GM23248 (cell line): Measurements from ENCODE around the gene LYST. TPM values are rescaled to one million over a fixed set of nuclear protein-coding genes. Genes with fewer than 3 reads are reported as not detected.

Source experiments
- DNase-seq: peaks from one replicate; pipeline ENCODE4 v3.0.0-alpha.2; 2015
- H2AFZ ChIP-seq: fragments of 200-600 bp; sonication (generic); 2 replicates; pipeline ENCODE4 v1.6.1; 2016; ENCODE audit warnings: antibody characterized with exemption
- H3F3A ChIP-seq: fragments of 200-600 bp; sonication (generic); 2 replicates; pipeline ENCODE4 v1.6.1; 2016; ENCODE audit warnings: mild to moderate bottlenecking, antibody characterized with exemption, mixed run types; ENCODE audit not compliant: insufficient read depth
- H3K27ac ChIP-seq: fragments of 200-600 bp; sonication (generic); 2 replicates; pipeline ENCODE4 v1.5.1; 2016; ENCODE audit warnings: mild to moderate bottlenecking
- H3K27me3 ChIP-seq: fragments of 200-600 bp; sonication (generic); replicated peaks from 2 replicates; pipeline ENCODE4 v1.6.1; 2016; ENCODE audit warnings: mild to moderate bottlenecking; ENCODE audit not compliant: insufficient read depth
- H3K36me3 ChIP-seq: fragments of 200-600 bp; sonication (generic); 2 replicates; pipeline ENCODE4 v1.6.1; 2016; ENCODE audit warnings: low read depth, mild to moderate bottlenecking
- H3K4me1 ChIP-seq: fragments of 200-600 bp; sonication (generic); 2 replicates; pipeline ENCODE4 v1.6.1; 2016; ENCODE audit warnings: mild to moderate bottlenecking; ENCODE audit not compliant: insufficient read depth
- H3K4me2 ChIP-seq: fragments of 200-600 bp; sonication (generic); one replicate; pipeline ENCODE4 v1.6.1; 2016; ENCODE audit warnings: mild to moderate bottlenecking; ENCODE audit not compliant: unreplicated experiment
- H3K4me3 ChIP-seq: fragments of 200-600 bp; sonication (generic); 2 replicates; pipeline ENCODE4 v1.5.1; 2016; ENCODE audit warnings: mild to moderate bottlenecking
- H3K79me2 ChIP-seq: fragments of 200-600 bp; sonication (generic); 2 replicates; pipeline ENCODE4 v1.6.1; 2016; ENCODE audit warnings: mild to moderate bottlenecking; ENCODE audit not compliant: insufficient read depth
- H3K9ac ChIP-seq: fragments of 200-600 bp; sonication (generic); 2 replicates; pipeline ENCODE4 v1.6.1; 2016; ENCODE audit warnings: mild to moderate bottlenecking
- H3K9me2 ChIP-seq: fragments of 200-600 bp; sonication (generic); 2 replicates; pipeline ENCODE4 v1.6.1; 2016; ENCODE audit warnings: mixed run types, mild to moderate bottlenecking, moderate library complexity; ENCODE audit not compliant: insufficient read depth
- H3K9me3 ChIP-seq: fragments of 200-600 bp; sonication (generic); one replicate; pipeline ENCODE4 v1.6.1; 2017; ENCODE audit warnings: low read depth
- H4K20me1 ChIP-seq: fragments of 200-600 bp; sonication (generic); 2 replicates; pipeline ENCODE4 v1.6.0; 2016; ENCODE audit not compliant: insufficient read depth
- EZH2 ChIP-seq: fragments of 200-600 bp; sonication (generic); IDR thresholded peaks from 2 replicates; pipeline ENCODE4 v1.6.1; 2018; ENCODE audit warnings: antibody characterized with exemption, mild to moderate bottlenecking; ENCODE audit not compliant: insufficient read depth, poor library complexity, severe bottlenecking
- EZH2phosphoT487 ChIP-seq: fragments of 200-600 bp; sonication (generic); IDR thresholded peaks from 2 replicates; pipeline ENCODE4 v1.6.1; 2018; ENCODE audit warnings: antibody characterized with exemption, moderate library complexity, mild to moderate bottlenecking, low read depth; ENCODE audit not compliant: insufficient read depth
- WGBS, 2 experiments: methylation state at CpG; one replicate each; pipeline ENCODE4 v1.1.6; 2015 to 2017; ENCODE audit warnings: low lambda C conversion rate in 2 of 2, low coverage in 1 of 2; ENCODE audit errors: missing lambda C conversion rate in 2 of 2; 5-methylcytosine and 5-hydroxymethylcytosine counted together
- in situ Hi-C: fragments of 300-500 bp; cut with MboI; formaldehyde crosslinking; loops from 2 replicates; pipeline ENCODE4 v1.15.0; 2020
- polyA plus RNA-seq: library from polyadenylated mRNA; unstranded; fragments of >200 nt; fragmentation: Nextera tagmentation; extraction: Ambion mirVana; gene quantifications from 2 replicates; pipeline ENCODE4 v1.2.1, GENCODE V29; 2016
- total RNA-seq: library from RNA; depleted of rRNA; stranded (reverse); fragments of >200 nt; shearing (Covaris generic); gene quantifications from 2 replicates; pipeline ENCODE4 v1.2.3, GENCODE V29; 2014

LYST gene
- total and polyA plus RNA-seq, 2 experiments from 2014 or later = 5.1 to 9.0 TPM

- Histone ChIP-seq H3K4me2 (no peak overlapping the region), H3K27me3 (no peaks in the 10 kb centered on the region), H3K27ac (no peak overlapping the region), H3K36me3 (peaks cover 12% of the 10 kb centered on the region; the same call in 1 of the 2 replicates), H3K9me3 (no peaks in the 10 kb centered on the region), H4K20me1 (no peaks in the 10 kb centered on the region), H3K9me2 (no peaks in the 10 kb centered on the region), H3F3A (no peaks in the 10 kb centered on the region), H3K4me3 (no peak overlapping the region), H3K9ac (no peak overlapping the region), H2AFZ (no peak overlapping the region), H3K4me1 (no peaks in the 10 kb centered on the region), H3K79me2 (no peaks in the 10 kb centered on the region)
- 84 to 88% methylated on average over 12 to 14 of the region's 14 CpGs for WGBS, 2 experiments
- no peak for DNase-seq
- in situ Hi-C loops = no loop called here
- TF ChIP-seq EZH2phosphoT487 = no peak
- TF ChIP-seq EZH2 = no peak
Observed at GRCh38 chr1:235659186-235659771, 207.4 kb downstream of the LYST start.

- no peak overlapping the region for H3K27ac ChIP-seq
- no peak overlapping the region for H3K4me3 ChIP-seq
- TF ChIP-seq EZH2 (no peak), EZH2phosphoT487 (no peak)
- DNase-seq = no peak
- no peak overlapping the region for H3K4me2 ChIP-seq
- H3K9me2 ChIP-seq = no peaks in the 10 kb centered on the region
- 60 to 61% methylated on average over 5 of the region's 5 CpGs for WGBS, 2 experiments
- H3F3A ChIP-seq = no peaks in the 10 kb centered on the region
- no peaks in the 10 kb centered on the region for H4K20me1 ChIP-seq
- H3K79me2 ChIP-seq = no peaks in the 10 kb centered on the region
- no peak overlapping the region for H3K9ac ChIP-seq
- H3K9me3 ChIP-seq = no peaks in the 10 kb centered on the region
- no peak overlapping the region for H2AFZ ChIP-seq
- in situ Hi-C loops = no loop called here
- H3K4me1 ChIP-seq = no peaks in the 10 kb centered on the region
- no peaks in the 10 kb centered on the region for H3K27me3 ChIP-seq
- H3K36me3 ChIP-seq = 0 out of 2 replicates have a peak, but pooled peaks cover 5% of the 10 kb centered on the region
Observed at GRCh38 chr1:235657747-235658526, 208.8 kb downstream of the LYST start.

- Histone ChIP-seq H3K9me2 (no peaks in the 10 kb centered on the region), H3K27ac (no peak overlapping the region), H3K36me3 (0 out of 2 replicates have a peak, but pooled peaks cover under 1% of the 10 kb centered on the region), H3K4me3 (no peak overlapping the region), H3K27me3 (no peaks in the 10 kb centered on the region; the same call in 1 of the 2 replicates), H3K4me2 (no peak overlapping the region), H3K79me2 (no peaks in the 10 kb centered on the region), H3K9me3 (no peaks in the 10 kb centered on the region), H2AFZ (no peak overlapping the region), H4K20me1 (no peaks in the 10 kb centered on the region), H3K9ac (no peak overlapping the region), H3K4me1 (no peaks in the 10 kb centered on the region), H3F3A (no peaks in the 10 kb centered on the region)
- in situ Hi-C loops = no loop called here
- TF ChIP-seq EZH2phosphoT487 = no peak
- no peak for TF ChIP-seq EZH2
- DNase-seq = no peak
- 67% methylated on average over 5 of the region's 5 CpGs for WGBS, 2 experiments
Observed at GRCh38 chr1:235657269-235657668, 209.4 kb downstream of the LYST start.

DNA sequence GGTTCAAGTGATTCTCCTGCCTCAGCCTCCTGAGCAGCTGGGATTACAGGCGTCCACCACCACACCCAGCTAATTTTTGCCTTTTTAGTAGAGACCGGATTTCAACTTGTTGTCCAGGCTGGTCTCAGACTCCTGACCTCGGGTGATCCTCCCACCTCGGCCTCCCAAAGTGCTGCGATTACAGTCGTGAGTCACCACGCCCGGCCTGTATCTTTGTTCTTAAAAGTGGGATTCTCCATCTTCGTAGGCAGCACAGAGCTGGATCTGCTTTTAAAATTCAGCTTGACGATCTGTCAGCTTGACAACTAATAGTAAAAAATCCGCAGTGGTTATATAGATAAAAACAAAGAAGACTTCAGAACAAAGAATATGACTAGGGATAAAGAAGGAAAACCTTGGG is 214.3 kb downstream of the LYST start:
- Histone ChIP-seq H3K27me3 (peaks cover 25% of the 10 kb centered on the region), H3K9me3 (no peaks in the 10 kb centered on the region), H3K79me2 (no peaks in the 10 kb centered on the region), H3K27ac (no peak overlapping the region), H3K9me2 (no peaks in the 10 kb centered on the region), H2AFZ (no peak overlapping the region), H3F3A (no peaks in the 10 kb centered on the region), H3K4me3 (no peak overlapping the region), H3K4me2 (no peak overlapping the region), H4K20me1 (no peaks in the 10 kb centered on the region), H3K36me3 (no peaks in the 10 kb centered on the region), H3K9ac (no peak overlapping the region), H3K4me1 (no peaks in the 10 kb centered on the region)
- in situ Hi-C loops = no loop called here
- no peak for TF ChIP-seq EZH2phosphoT487
- no peak for TF ChIP-seq EZH2
- no peak for DNase-seq
- 83 to 87% methylated on average over 11 of the region's 11 CpGs for WGBS, 2 experiments
